Stimulated activated naive CD4-positive, alpha-beta T cell (primary cell): Measurements from ENCODE around the gene NUF2.

Experiments
- DNase-seq, 6 experiments: peaks; one replicate each; lab custom pipeline; 2025; lab: John Stamatoyannopoulos, UW

Gene NUF2

DNA sequence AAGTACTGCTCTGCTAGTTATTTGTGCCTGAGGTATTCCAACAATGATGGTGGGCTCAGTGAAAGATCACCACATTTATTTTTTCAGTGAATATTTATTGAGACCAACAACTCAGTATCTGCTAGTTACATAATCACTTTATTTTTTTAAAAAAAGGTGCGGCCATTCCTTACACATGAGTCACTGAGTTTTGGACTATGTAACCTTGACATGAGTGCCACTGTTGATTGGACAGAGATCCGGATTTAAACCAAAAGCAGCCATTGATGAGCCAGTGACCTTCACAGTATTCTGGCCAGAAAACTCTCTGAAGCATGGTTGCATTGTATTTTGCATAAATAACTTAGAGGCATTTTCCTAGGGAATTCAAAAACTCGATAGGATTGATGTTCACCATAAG lies 79.5 kb downstream of the NUF2 start:
- DNase-seq, result no peak
